Mucosa of descending colon (tissue), 3 donors: Measurements from ENCODE around the gene NPHP1. TPM values are rescaled to one million over a fixed set of nuclear protein-coding genes. Genes with fewer than 3 reads are reported as not detected.

Source experiments
- ATAC-seq: fragments of 200-7000 bp; cut with Tn5 transposase; one replicate; pipeline ENCODE4 v1.9.1; 2020; ENCODE audit warnings: mild to moderate bottlenecking, moderate library complexity
- DNase-seq, 3 donors: peaks; one replicate each; pipeline ENCODE4 v3.0.0-alpha.2; 2020
- H3K36me3 ChIP-seq: fragments of 200-600 bp; one replicate; pipeline ENCODE4 v1.8.0; 2021; ENCODE audit warnings: low read depth, mild to moderate bottlenecking
- H3K4me1 ChIP-seq: fragments of 200-600 bp; one replicate; pipeline ENCODE4 v1.8.0; 2021; ENCODE audit warnings: low read depth, mild to moderate bottlenecking
- H3K4me3 ChIP-seq: fragments of 200-600 bp; one replicate; pipeline ENCODE4 v1.8.0; 2021; ENCODE audit warnings: mild to moderate bottlenecking
- H3K9me3 ChIP-seq: fragments of 200-600 bp; one replicate; pipeline ENCODE4 v1.8.0; 2021; ENCODE audit warnings: mild to moderate bottlenecking
- CTCF ChIP-seq: fragments of 200-600 bp; IDR thresholded peaks from one replicate; pipeline ENCODE4 v1.8.0; 2022; ENCODE audit warnings: antibody characterized with exemption, mild to moderate bottlenecking
- intact Hi-C, 2 donors: fragments of 100-400 bp; cut with DNase I in 1 of 2; cut with micrococcal nuclease in 1 of 2; formaldehyde crosslinking; loops; one replicate each; pipeline versions ENCODE4 v1.11.0 to v1.11.1; 2022; cut with DNase I, micrococcal nuclease
- total RNA-seq, 3 donors: library from RNA; stranded (reverse); fragmentation: NEBNext Ultra II Directional in 2 of 3; extraction: Animal tissue kit (Norgen Biotek cat#: 25700) in 2 of 3; gene quantifications; one replicate each; pipeline versions ENCODE4 v1.2.1 to v1.2.4, GENCODE V29; 2021 to 2023
- donor health status: DM: no; HTN: no; CAD: no; lungs with moderate emphysema.
- donor health status: DM: no; HTN: no; CAD: no.
- donor health status: DM: no; HTN: yes; CAD: no.

NPHP1 gene
- total RNA-seq, 3 donors from 2014 or later, result 1.1 to 6.4 (median 1.5) TPM

GRCh38 chr2:110107092-110108079, 97.4 kb downstream of the NPHP1 start:
- intact Hi-C loops, result no loop called here

GRCh38 chr2:110106642-110107041, 98.2 kb downstream of the NPHP1 start:
- DNase-seq (peak in 1 of 3 donors; percentile 26), ATAC-seq (peak; percentile 9)
- no peak for TF ChIP-seq CTCF
- Histone ChIP-seq H3K36me3 (no peaks in the 10 kb centered on the region), H3K4me1 (peaks cover 32% of the 10 kb centered on the region), H3K4me3 (no peak overlapping the region), H3K9me3 (no peaks in the 10 kb centered on the region)
- intact Hi-C loops, result no loop called here

More at GRCh38 chr2:110107092-110108079, 97.4 kb downstream of the NPHP1 start:
- Histone ChIP-seq H3K9me3 (no peaks in the 10 kb centered on the region), H3K4me1 (peaks cover 27% of the 10 kb centered on the region), H3K36me3 (no peaks in the 10 kb centered on the region), H3K4me3 (no peak overlapping the region)
- TF ChIP-seq CTCF, result no peak
- DNase-seq, result peak in 2 of 3 donors; percentile 50 to 62
- peak; percentile 64 for ATAC-seq

- peak; percentile 73 to 90 (median 83) for DNase-seq
- Histone ChIP-seq H3K4me3 (no peak overlapping the region), H3K4me1 (peaks cover 40% of the 10 kb centered on the region), H3K36me3 (no peaks in the 10 kb centered on the region), H3K9me3 (no peaks in the 10 kb centered on the region)
- no peak for TF ChIP-seq CTCF
- intact Hi-C loops, result no loop called here
- peak; percentile 70 for ATAC-seq
Measured at GRCh38 chr2:110105608-110106467, 99.0 kb downstream of the NPHP1 start.

GRCh38 chr2:110105183-110105582, 99.6 kb downstream of the NPHP1 start:
- H3K4me3 ChIP-seq, result no peak overlapping the region
- no peak for TF ChIP-seq CTCF
- DNase-seq, result no peak
- no peaks in the 10 kb centered on the region for H3K36me3 ChIP-seq
- intact Hi-C loops, result no loop called here
- peaks cover 42% of the 10 kb centered on the region for H3K4me1 ChIP-seq
- no peak for ATAC-seq
- no peaks in the 10 kb centered on the region for H3K9me3 ChIP-seq

GRCh38 chr2:110104025-110104771, 100.6 kb downstream of the NPHP1 start:
- H3K36me3 ChIP-seq, result no peaks in the 10 kb centered on the region
- H3K4me3 ChIP-seq, result no peak overlapping the region
- H3K9me3 ChIP-seq, result no peaks in the 10 kb centered on the region
- no peak for ATAC-seq
- no peak for TF ChIP-seq CTCF
- intact Hi-C loops, result no loop called here
- no peak for DNase-seq
- peaks cover 44% of the 10 kb centered on the region for H3K4me1 ChIP-seq
